Hepatocyte (in vitro differentiated cells): ENCODE data around the gene NLK. TPM values are rescaled to one million over a fixed set of nuclear protein-coding genes. Genes with fewer than 3 reads are reported as not detected.

Experiments
- DNase-seq: peaks from one replicate; pipeline ENCODE4 v3.0.0-alpha.2; 2016; ENCODE audit warnings: low spot score
- H2AFZ ChIP-seq: fragments of 200-600 bp; sonication (generic); 2 replicates; pipeline ENCODE4 v1.6.0; 2016; ENCODE audit warnings: antibody characterized with exemption, mild to moderate bottlenecking
- H3K27ac ChIP-seq: fragments of 200-600 bp; sonication (generic); 2 replicates; pipeline ENCODE4 v1.5.1; 2016; ENCODE audit warnings: mild to moderate bottlenecking
- H3K27me3 ChIP-seq: fragments of 200-600 bp; sonication (generic); 2 replicates; pipeline ENCODE4 v1.6.1; 2016
- H3K36me3 ChIP-seq: fragments of 200-600 bp; sonication (generic); replicated peaks from 2 replicates; pipeline ENCODE4 v1.5.1; 2016; ENCODE audit warnings: low read depth; ENCODE audit not compliant: insufficient read depth
- H3K4me1 ChIP-seq: fragments of 200-600 bp; sonication (generic); 2 replicates; pipeline ENCODE4 v1.5.1; 2016; ENCODE audit warnings: mild to moderate bottlenecking, moderate library complexity; ENCODE audit not compliant: insufficient read depth
- H3K4me2 ChIP-seq: fragments of 200-600 bp; sonication (generic); 2 replicates; pipeline ENCODE4 v1.6.0; 2016
- H3K4me3 ChIP-seq: fragments of 200-600 bp; sonication (generic); 2 replicates; pipeline ENCODE4 v1.5.1; 2016; ENCODE audit warnings: mild to moderate bottlenecking
- H3K79me2 ChIP-seq: fragments of 200-600 bp; sonication (generic); 2 replicates; pipeline ENCODE4 v1.6.0; 2017; ENCODE audit warnings: mild to moderate bottlenecking
- H3K9me2 ChIP-seq: fragments of 200-600 bp; sonication (generic); replicated peaks from 2 replicates; pipeline ENCODE4 v1.6.0; 2017; ENCODE audit warnings: mild to moderate bottlenecking; ENCODE audit not compliant: insufficient read depth
- H3K9me3 ChIP-seq: fragments of 200-600 bp; sonication (generic); 2 replicates; pipeline ENCODE4 v1.5.1; 2016; ENCODE audit warnings: low read depth, mild to moderate bottlenecking
- H4K20me1 ChIP-seq: fragments of 200-600 bp; sonication (generic); 2 replicates; pipeline ENCODE4 v1.6.0; 2016; ENCODE audit warnings: mild to moderate bottlenecking; ENCODE audit not compliant: insufficient read depth, poor library complexity, severe bottlenecking
- CTCF ChIP-seq: fragments of 200-600 bp; sonication (generic); IDR thresholded peaks from 2 replicates; pipeline ENCODE4 v1.5.1; 2016; ENCODE audit warnings: antibody characterized with exemption, mild to moderate bottlenecking; ENCODE audit not compliant: poor library complexity
- EZH2 ChIP-seq: fragments of 200-600 bp; sonication (generic); IDR thresholded peaks from 2 replicates; pipeline ENCODE4 v1.6.1; 2016; ENCODE audit warnings: antibody characterized with exemption, mild to moderate bottlenecking, borderline replicate concordance
- EZH2phosphoT487 ChIP-seq: fragments of 200-600 bp; sonication (generic); IDR thresholded peaks from one replicate; pipeline ENCODE4 v1.6.1; 2018; ENCODE audit warnings: antibody characterized with exemption, mild to moderate bottlenecking, low read depth, moderate library complexity; ENCODE audit not compliant: unreplicated experiment, severe bottlenecking
- WGBS: methylation state at CpG from one replicate; pipeline ENCODE4 v1.1.6; 2016; ENCODE audit warnings: low lambda C conversion rate; ENCODE audit errors: missing lambda C conversion rate; 5-methylcytosine and 5-hydroxymethylcytosine counted together
- polyA plus RNA-seq: library from polyadenylated mRNA; unstranded; fragments of >200 nt; fragmentation: Nextera tagmentation; extraction: Ambion mirVana; gene quantifications from 2 replicates; pipeline ENCODE4 v1.2.1, GENCODE V29; 2016
- total RNA-seq: library from RNA; depleted of rRNA; stranded (reverse); fragments of >200 nt; gene quantifications from 2 replicates; pipeline ENCODE4 v1.2.3, GENCODE V29; 2014

The NLK gene
- total and polyA plus RNA-seq, 2 experiments from 2014 or later: 5.2 to 24.9 TPM

GRCh38 chr17:28071891-28072606, 29.6 kb downstream of the NLK start:
- peaks cover 4% of the 10 kb centered on the region for H4K20me1 ChIP-seq

DNA sequence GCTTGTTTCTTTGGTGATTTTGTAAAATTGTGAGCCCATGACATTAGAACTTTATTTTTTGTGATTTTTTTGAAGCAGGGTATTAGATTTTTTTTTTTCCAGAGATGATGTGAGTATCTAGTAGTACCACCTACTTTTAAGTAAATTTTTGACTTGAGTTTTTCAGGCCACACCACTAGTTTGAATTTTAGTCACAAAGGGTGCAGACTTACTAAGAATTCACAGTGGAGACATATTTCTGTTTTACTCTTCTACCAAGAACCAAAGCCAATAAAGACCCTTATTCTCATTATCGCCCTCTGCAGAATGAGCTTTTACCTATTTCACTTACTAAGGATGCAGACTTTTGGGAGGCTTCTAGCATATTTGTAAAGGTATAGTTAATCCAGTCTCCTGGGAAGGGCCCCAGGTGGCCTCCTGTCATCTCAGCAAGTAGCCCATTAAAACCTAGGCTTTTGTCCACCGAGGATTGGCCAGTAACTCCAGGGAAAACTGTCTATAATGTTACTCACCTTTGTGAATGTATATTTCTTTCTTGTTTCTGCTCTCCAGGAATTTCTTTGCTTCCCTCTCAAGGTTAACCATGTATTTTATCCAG, 30.6 kb downstream of the NLK start:
- H3K9me3 ChIP-seq: no peaks in the 10 kb centered on the region
- TF ChIP-seq EZH2 (no peak), EZH2phosphoT487 (no peak), CTCF (no peak)

More at GRCh38 chr17:28071891-28072606, 29.6 kb downstream of the NLK start:
- WGBS: 96% methylated on average over 6 of the region's 6 CpGs
- H3K4me3 ChIP-seq: no peak overlapping the region
- no peaks in the 10 kb centered on the region for H3K36me3 ChIP-seq
- TF ChIP-seq EZH2: no peak
- no peak for TF ChIP-seq CTCF
- no peak for TF ChIP-seq EZH2phosphoT487
- H3K4me1 ChIP-seq: no peaks in the 10 kb centered on the region
- H3K4me2 ChIP-seq: no peak overlapping the region
- no peaks in the 10 kb centered on the region for H3K27me3 ChIP-seq
- no peaks in the 10 kb centered on the region for H3K9me2 ChIP-seq
- no peaks in the 10 kb centered on the region for H3K9me3 ChIP-seq
- no peak for DNase-seq
- peaks cover 88% of the 10 kb centered on the region for H3K79me2 ChIP-seq
- no peak overlapping the region for H2AFZ ChIP-seq
- H3K27ac ChIP-seq: no peak overlapping the region

GRCh38 chr17:28074010-28074409, 31.5 kb downstream of the NLK start:
- H3K36me3 ChIP-seq: no peaks in the 10 kb centered on the region
- H3K27me3 ChIP-seq: no peaks in the 10 kb centered on the region
- no peak for DNase-seq
- H4K20me1 ChIP-seq: peaks cover 4% of the 10 kb centered on the region
- H3K27ac ChIP-seq: no peak overlapping the region
- TF ChIP-seq EZH2phosphoT487 (no peak), EZH2 (no peak), CTCF (no peak)
- no peaks in the 10 kb centered on the region for H3K9me3 ChIP-seq
- no peak overlapping the region for H3K4me3 ChIP-seq
- H3K9me2 ChIP-seq: no peaks in the 10 kb centered on the region
- H3K4me1 ChIP-seq: no peaks in the 10 kb centered on the region
- H3K4me2 ChIP-seq: no peak overlapping the region
- no peak overlapping the region for H2AFZ ChIP-seq
- peaks cover 90% of the 10 kb centered on the region for H3K79me2 ChIP-seq
- WGBS: 79% methylated on average over 3 of the region's 3 CpGs

More for the DNA sequence above, 30.6 kb downstream of the NLK start:
- WGBS: 80% methylated on average over 2 of the region's 2 CpGs
- no peaks in the 10 kb centered on the region for H3K9me2 ChIP-seq
- peaks cover 91% of the 10 kb centered on the region for H3K79me2 ChIP-seq
- H3K4me3 ChIP-seq: no peak overlapping the region
- no peak for DNase-seq
- no peak overlapping the region for H3K27ac ChIP-seq
- no peak overlapping the region for H3K4me2 ChIP-seq
- no peaks in the 10 kb centered on the region for H3K4me1 ChIP-seq
- peaks cover 4% of the 10 kb centered on the region for H4K20me1 ChIP-seq
- no peaks in the 10 kb centered on the region for H3K27me3 ChIP-seq
- H3K36me3 ChIP-seq: no peaks in the 10 kb centered on the region
- no peak overlapping the region for H2AFZ ChIP-seq
